HG03139 (cell line): ENCODE data around the gene PAGR1.
A peak's percentile ranks its signal among the peaks of the same experiment; 100 is the strongest.
"Not testable (repeated sequence)": the region's sequence is repeated elsewhere in the genome, so short reads cannot be mapped to it uniquely, and the experiment has no call there.

ENCODE experiments used
- ATAC-seq: cut with Tn5 transposase; IDR thresholded peaks from one replicate; pipeline ENCODE4 v1.9.1; 2021; ENCODE audit not compliant: unreplicated experiment

PAGR1 gene

GRCh38 chr16:29791845-29792807 is 23.8 kb upstream of the PAGR1 start:
- no peak for ATAC-seq

- ATAC-seq = not testable (repeated sequence)
Observed at GRCh38 chr16:29793153-29793552, 22.8 kb upstream of the PAGR1 start.

- no peak for ATAC-seq
Observed at GRCh38 chr16:29794231-29794710, 21.7 kb upstream of the PAGR1 start.

GRCh38 chr16:29802416-29802935 is 13.5 kb upstream of the PAGR1 start:
- ATAC-seq = no peak

GRCh38 chr16:29804020-29804419 is 11.9 kb upstream of the PAGR1 start:
- no peak for ATAC-seq

GRCh38 chr16:29804455-29805231 is 11.3 kb upstream of the PAGR1 start:
- no peak for ATAC-seq

- ATAC-seq = peak; percentile 40
Observed at GRCh38 chr16:29805232-29806098, 10.5 kb upstream of the PAGR1 start.

- ATAC-seq = no peak
Observed at GRCh38 chr16:29806099-29806579, 9.8 kb upstream of the PAGR1 start, which contains the start of gene MAZ. MAZ (plus strand) TSS chr16:29806529; CDS start chr16:29806702, 173 bp downstream.

- no peak for ATAC-seq
Observed at GRCh38 chr16:29806641-29807425, 9.1 kb upstream of the PAGR1 start.

- no peak for ATAC-seq
Observed at GRCh38 chr16:29807426-29808218, 8.3 kb upstream of the PAGR1 start.

- ATAC-seq = no peak
Observed at GRCh38 chr16:29808219-29808900, 7.6 kb upstream of the PAGR1 start.

- no peak for ATAC-seq
Observed at GRCh38 chr16:29809031-29809747, 6.8 kb upstream of the PAGR1 start.

GRCh38 chr16:29809850-29810698 is 5.9 kb upstream of the PAGR1 start:
- no peak for ATAC-seq

GRCh38 chr16:29810699-29811169 is 5.2 kb upstream of the PAGR1 start:
- ATAC-seq = no peak

GRCh38 chr16:29811170-29811895 is 4.6 kb upstream of the PAGR1 start:
- ATAC-seq = no peak
